Psoas muscle (tissue), 8 donors: ENCODE data around the gene IGF1R. TPM values are rescaled to one million over a fixed set of nuclear protein-coding genes. Genes with fewer than 3 reads are reported as not detected.

Experiments
- ATAC-seq, 4 donors: fragments of 200-7000 bp; cut with Tn5 transposase; one replicate each; pipeline ENCODE4 v1.9.1; 2020; ENCODE audit warnings: moderate library complexity in 3 of 4, mild to moderate bottlenecking in 2 of 4
- DNase-seq, 2 donors: peaks; one replicate each; pipeline ENCODE4 v3.0.0-alpha.2; 2020
- H3K27ac ChIP-seq: fragments of 200-600 bp; one replicate; pipeline ENCODE4 v1.8.0; 2022
- H3K27me3 ChIP-seq, 3 donors: fragments of 200-600 bp in 1 of 3; one replicate each; pipeline versions ENCODE4 v1.6.1 to v1.8.0; 2013 to 2022; ENCODE audit warnings: low read length in 2 of 3, mild to moderate bottlenecking in 2 of 3, moderate library complexity in 1 of 3; ENCODE audit not compliant: insufficient read depth in 3 of 3
- H3K36me3 ChIP-seq, 2 donors: fragments of 200-600 bp in 1 of 2; one replicate each; pipeline versions ENCODE4 v1.6.1 to v1.8.0; 2013 to 2022; ENCODE audit warnings: low read depth in 1 of 2, mild to moderate bottlenecking in 1 of 2, moderate library complexity in 1 of 2; ENCODE audit not compliant: insufficient read depth in 1 of 2
- H3K4me1 ChIP-seq: fragments of 200-600 bp; one replicate; pipeline ENCODE4 v1.8.0; 2022
- H3K4me3 ChIP-seq: fragments of 200-600 bp; one replicate; pipeline ENCODE4 v1.8.0; 2022; ENCODE audit warnings: mild to moderate bottlenecking
- H3K9me3 ChIP-seq: fragments of 200-600 bp; one replicate; pipeline ENCODE4 v1.8.0; 2022
- CTCF ChIP-seq: fragments of 200-600 bp; IDR thresholded peaks from one replicate; pipeline ENCODE4 v1.8.0; 2022; ENCODE audit warnings: antibody characterized with exemption
- WGBS, 3 donors: extraction: QIAGEN DNeasy Blood & Tissue Kit; methylation state at CpG; one replicate each; pipeline versions ENCODE4 v1.1.6 to v1.1.7; 2013; 5-methylcytosine and 5-hydroxymethylcytosine counted together
- intact Hi-C, 2 donors: fragments of 100-400 bp; cut with DNase I; formaldehyde crosslinking; loops; one replicate each; pipeline versions ENCODE4 v1.11.0 to v1.14.2; 2022
- polyA plus RNA-seq, 3 donors: library from polyadenylated mRNA; stranded (reverse); fragments of 200-250 nt; gene quantifications; one replicate each; pipeline ENCODE4 v1.2.3, GENCODE V29; 2013
- total RNA-seq, 4 donors: library from RNA; stranded (reverse); fragmentation: NEBNext Ultra II Directional in 2 of 4; extraction: Animal tissue kit (Norgen Biotek cat#: 25700) in 2 of 4; gene quantifications; one replicate each; pipeline versions ENCODE4 v1.2.1 to v1.2.4, GENCODE V29; 2021 to 2023
- donor health status: healthy with polysubstance abuse.
- donor health status: DM: no; HTN: no; CAD: no; lungs with moderate emphysema.
- donor health status: Bipolar disorder and iron deficiency.
- donor health status: healthy.
- donor health status: DM: yes; HTN: yes; CAD: no.
- donor health status: DM: no; HTN: no; CAD: no.
- donor health status: DM: no; HTN: no; CAD: no.
- donor health status: DM: yes; HTN: yes; CAD: no.

The IGF1R gene
- total and polyA plus RNA-seq, 7 donors = 2.1 to 20.4 (median 12.0) TPM

DNA sequence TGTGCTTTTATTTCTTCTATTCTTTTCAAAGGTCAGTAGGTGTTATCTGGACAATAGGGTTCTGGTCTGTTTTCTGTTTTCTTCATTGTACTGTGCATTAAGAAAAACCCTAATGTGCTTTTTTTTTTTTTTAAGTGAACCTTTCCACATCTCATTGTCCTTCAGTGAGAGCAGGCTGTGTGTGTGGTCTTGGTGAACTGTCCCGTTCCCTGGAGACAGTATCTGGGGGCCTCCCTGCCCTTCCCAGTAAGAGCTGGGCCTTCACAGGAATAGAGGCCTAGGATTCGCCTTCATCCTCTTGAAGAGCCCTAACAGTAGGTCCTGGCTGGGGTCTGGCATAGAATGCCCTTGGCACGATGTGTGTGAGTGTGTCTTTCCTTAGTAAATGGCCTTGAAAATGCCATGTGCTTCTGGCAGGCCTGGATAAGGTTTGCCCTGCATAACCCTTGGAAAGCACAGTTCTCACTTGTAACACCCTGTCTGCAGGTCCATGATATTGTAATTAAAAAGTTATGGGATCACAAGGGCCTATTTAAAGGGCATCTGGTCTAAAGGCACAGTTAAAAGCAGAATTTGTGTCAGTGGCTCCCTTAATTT is 81.2 kb downstream of the IGF1R start:
- WGBS, 3 donors = 41 to 70% (median 52%) methylated on average over 3 of the region's 3 CpGs
- no peaks in the 10 kb centered on the region for H3K27me3 ChIP-seq
- intact Hi-C loops = no loop called here
- peaks cover 65% of the 10 kb centered on the region for H3K4me1 ChIP-seq
- TF ChIP-seq CTCF = no peak
- DNase-seq = no peak
- no peaks in the 10 kb centered on the region for H3K36me3 ChIP-seq
- ATAC-seq = peak in 1 of 4 donors; percentile 22
- H3K4me3 ChIP-seq = no peak overlapping the region
- H3K27ac ChIP-seq = peak overlapping the region; percentile 76
- no peaks in the 10 kb centered on the region for H3K9me3 ChIP-seq

- peaks cover 80% of the 10 kb centered on the region for H3K4me1 ChIP-seq
- peak overlapping the region; percentile 5 for H3K27ac ChIP-seq
- no peak overlapping the region for H3K4me3 ChIP-seq
- 45 to 69% (median 51%) methylated on average over 13 of the region's 13 CpGs for WGBS, 3 donors
- no peak for TF ChIP-seq CTCF
- H3K27me3 ChIP-seq = no peaks in the 10 kb centered on the region
- no peak for DNase-seq
- no peaks in the 10 kb centered on the region for H3K36me3 ChIP-seq
- intact Hi-C loops = no loop called here
- no peaks in the 10 kb centered on the region for H3K9me3 ChIP-seq
- peak in 2 of 4 donors; percentile 34 to 65 for ATAC-seq
Measured at GRCh38 chr15:98730860-98731711, 82.7 kb downstream of the IGF1R start.

DNA sequence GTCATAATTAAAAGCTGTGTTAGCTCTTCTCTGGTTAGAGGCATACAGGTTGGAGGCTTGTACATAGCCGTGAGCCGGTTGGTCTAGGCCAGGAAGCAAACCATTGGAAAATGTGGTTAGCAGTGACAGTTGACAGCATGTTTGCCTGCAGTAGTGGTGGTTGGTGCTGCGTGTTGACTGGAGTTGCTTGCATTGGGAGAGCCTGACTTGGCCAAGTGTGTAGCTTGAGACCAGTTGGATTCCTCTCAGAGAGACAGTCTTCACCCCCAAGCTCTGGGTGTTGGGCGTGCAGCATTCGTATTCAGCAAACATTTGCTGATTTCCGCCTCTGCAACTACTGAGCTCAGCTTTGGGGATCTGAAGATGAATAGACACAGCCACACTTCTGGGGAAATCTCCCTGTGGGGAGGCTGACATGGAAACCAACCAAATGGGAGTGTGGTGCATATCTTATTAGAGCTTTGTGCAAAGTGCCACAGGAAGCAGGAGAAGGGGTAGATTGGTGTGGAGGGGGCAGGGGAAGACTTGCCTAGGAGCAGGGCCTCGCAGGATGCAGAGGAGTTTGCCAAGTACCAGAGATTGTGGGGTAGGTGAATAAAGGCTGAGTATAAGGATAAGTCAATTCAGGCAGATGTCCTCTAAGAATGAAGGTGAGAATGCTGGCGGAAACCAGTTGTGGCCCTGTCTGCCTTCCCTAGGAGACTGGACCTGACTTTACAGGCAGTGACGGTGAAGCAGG is 83.5 kb downstream of the IGF1R start:
- H3K9me3 ChIP-seq = no peaks in the 10 kb centered on the region
- TF ChIP-seq CTCF = no peak
- ATAC-seq = no peak
- WGBS, 3 donors = 90 to 97% (median 92%) methylated on average over 9 of the region's 9 CpGs
- intact Hi-C loops = no loop called here
- no peaks in the 10 kb centered on the region for H3K36me3 ChIP-seq
- peak overlapping the region; percentile 5 for H3K27ac ChIP-seq
- no peaks in the 10 kb centered on the region for H3K27me3 ChIP-seq
- DNase-seq = no peak
- H3K4me1 ChIP-seq = peaks cover 78% of the 10 kb centered on the region
- H3K4me3 ChIP-seq = no peak overlapping the region

- DNase-seq = no peak
- Histone ChIP-seq H3K27ac (no peak overlapping the region), H3K9me3 (no peaks in the 10 kb centered on the region), H3K4me1 (peaks cover 74% of the 10 kb centered on the region), H3K27me3 (no peaks in the 10 kb centered on the region), H3K36me3 (no peaks in the 10 kb centered on the region), H3K4me3 (no peak overlapping the region)
- TF ChIP-seq CTCF = no peak
- 96 to 99% (median 98%) methylated on average over 5 of the region's 5 CpGs for WGBS, 3 donors
- ATAC-seq = no peak
- intact Hi-C loops = no loop called here
Measured at GRCh38 chr15:98733098-98733497, 84.8 kb downstream of the IGF1R start.
